KG1 (cell line): Measurements from ENCODE around the gene FAR1.
"Not testable (repeated sequence)": the region's sequence is repeated elsewhere in the genome, so short reads cannot be mapped to it uniquely, and the experiment has no call there.

ENCODE experiments used
- DNase-seq: peaks from one replicate; lab custom pipeline; 2025; lab: John Stamatoyannopoulos, UW

The FAR1 gene

DNA sequence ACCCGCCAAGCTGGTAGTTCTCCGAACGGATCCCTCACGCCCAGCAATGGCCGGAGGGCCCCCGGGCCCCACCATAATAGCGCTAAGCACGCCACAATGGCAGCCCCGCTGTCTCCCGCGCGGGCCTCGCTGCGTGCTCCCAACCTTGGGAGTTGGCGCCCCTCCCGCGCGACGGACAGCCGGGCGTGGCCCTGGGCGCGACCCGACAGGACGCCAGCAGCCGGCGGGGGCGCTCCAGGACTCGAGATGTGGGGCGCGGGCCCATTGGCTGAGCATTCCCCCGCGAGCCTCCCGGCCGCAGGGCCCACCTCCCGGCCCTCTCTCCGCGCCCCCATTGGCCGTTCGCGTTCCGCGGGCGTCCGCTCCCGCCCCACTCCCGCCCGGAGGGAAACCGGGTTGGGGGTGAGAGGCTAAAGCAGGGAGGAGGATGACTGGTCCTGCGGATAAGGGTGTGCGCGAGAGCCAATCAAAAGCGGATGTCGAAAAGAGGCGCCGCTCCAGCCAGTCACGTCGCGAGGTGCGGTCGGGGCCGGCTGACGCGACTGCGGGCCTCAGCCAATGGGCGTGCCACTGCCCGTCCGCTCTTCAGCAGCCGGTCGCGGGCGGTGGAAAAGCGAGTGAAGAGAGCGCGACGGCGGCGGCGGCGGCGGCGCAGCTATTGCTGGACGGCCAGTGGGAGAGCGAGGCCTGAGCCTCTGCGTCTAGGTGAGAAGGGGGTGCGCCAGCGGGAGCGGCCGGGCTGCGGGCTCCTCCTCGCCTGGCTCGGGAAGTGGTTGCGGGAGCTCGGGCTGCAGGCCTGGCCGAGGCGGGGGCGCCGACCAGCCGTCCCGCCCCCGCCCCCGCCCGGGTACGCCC lies at the start of gene FAR1:
Gene FAR1, plus strand, starts transcription at position 567 of the 855 bp plus-strand sequence. CDS start 26,098 bp downstream, outside the sequence.
- peak; percentile 98 for DNase-seq

GRCh38 chr11:13620063-13620462 lies 48.4 kb upstream of the FAR1 start:
- DNase-seq = no peak

GRCh38 chr11:13626818-13627217 lies 41.6 kb upstream of the FAR1 start:
- not testable (repeated sequence) for DNase-seq

GRCh38 chr11:13628634-13629033 lies 39.8 kb upstream of the FAR1 start:
- not testable (repeated sequence) for DNase-seq

DNA sequence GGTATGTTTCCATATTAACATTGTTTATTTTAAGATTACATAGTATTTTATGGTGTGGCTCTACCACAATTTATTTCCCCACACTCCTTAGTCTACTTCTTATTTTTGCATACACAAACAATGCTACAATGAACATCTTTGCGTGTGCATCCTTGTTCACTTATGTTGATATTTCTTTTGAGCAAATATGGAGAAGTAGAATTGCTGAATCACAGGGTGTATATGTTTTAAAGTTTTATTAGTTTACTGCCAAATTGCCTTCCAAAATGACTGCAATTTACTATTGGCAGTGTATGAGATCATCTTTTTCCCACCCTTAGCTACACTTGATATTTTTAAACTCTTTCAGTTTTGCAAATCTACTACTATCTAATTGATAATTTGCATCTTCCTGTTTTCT lies 38.7 kb upstream of the FAR1 start:
- DNase-seq = no peak

DNA sequence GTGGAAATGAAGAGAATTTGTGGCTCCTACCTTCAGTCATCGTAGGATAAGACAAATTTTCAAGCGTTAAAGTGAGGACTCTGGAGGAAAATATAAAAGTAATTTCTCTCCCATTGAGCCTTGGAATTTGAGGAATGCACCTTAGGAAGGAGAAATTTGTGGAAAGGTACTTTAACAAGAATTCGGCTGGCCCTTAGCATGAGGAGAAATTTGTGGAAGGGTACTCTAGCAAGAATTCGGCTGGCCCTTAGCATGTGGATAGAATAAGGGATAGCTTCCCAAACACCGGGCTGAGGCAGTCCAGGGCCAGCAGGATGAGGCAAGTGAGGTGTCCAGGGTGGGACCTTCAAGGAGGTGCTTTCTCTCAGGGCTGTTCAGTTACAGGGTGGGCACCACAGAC lies 33.2 kb upstream of the FAR1 start:
- no peak for DNase-seq

DNA sequence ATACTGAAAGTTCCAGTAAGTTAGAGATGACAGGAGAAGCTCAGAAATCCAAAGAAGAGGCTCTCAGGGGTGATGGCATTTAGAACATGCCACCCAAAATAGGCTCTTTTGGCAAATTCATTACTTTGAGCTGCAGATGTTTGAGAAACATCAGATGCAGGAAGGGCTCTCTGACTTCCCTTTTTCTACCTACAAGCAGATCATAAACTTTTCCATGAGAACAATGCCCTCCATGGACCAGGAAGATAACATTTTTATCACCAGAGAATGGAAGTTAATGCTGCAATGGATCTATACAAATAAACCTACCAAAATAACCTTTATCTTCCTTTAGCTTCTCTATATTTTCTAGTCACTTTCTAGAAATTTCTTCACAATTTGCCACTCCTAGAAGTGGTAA lies 32.7 kb upstream of the FAR1 start:
- no peak for DNase-seq

GRCh38 chr11:13637125-13638069 lies 31.1 kb upstream of the FAR1 start:
- DNase-seq = no peak

DNA sequence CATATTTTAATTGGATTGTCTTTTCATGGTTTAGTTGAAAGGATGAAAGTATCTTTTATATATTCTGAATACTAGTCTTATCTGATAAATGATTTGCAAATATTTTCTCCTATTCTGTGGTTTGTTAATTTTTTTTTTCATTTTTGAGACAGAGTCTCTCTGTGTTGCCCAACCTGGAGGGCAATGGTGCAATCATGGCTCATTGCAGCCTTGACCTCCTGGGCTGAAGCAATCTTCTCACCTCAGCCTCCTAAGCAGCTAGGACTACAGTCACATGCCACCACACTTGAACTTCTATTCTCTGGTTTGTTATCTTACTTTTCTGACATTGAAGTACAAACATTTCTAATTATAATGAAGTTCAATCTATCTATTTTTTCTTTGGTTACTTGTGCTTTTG lies 30.0 kb upstream of the FAR1 start:
- no peak for DNase-seq

DNA sequence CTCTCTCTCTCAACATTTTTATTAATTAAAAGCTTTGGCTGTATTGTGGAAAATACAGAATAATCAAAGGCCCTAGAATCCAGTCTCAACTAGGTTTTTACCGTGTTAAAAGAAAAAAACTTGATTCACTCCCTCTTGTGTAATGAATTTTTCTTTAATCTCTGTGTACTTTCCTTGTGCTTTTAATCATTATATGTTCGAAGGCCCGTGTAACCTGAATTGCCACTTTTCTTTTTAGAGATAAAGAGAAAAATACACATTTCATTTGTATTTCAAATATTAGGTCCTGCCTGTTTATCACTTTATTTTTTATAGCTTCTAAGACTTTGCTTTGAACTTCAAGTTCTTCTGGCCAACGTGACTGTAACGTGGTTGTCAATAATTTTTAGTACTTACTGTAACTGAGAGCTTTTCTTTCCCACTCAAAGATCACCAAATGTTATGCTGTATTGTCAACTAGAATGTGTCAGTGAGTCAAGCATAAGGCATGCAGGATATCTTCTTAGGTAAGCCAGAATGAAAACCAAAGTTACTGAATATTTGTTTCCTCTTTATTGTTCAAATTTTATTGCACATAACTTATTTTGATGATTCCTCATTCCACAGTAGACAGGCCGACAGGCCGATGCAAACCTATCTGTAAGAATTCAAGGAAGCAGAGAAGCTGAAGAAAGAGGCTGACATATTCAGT lies 23.3 kb upstream of the FAR1 start:
- DNase-seq = no peak

- DNase-seq = no peak
These were observed 21.1 kb upstream of the FAR1 start for GRCh38 chr11:13647391-13647790.

- DNase-seq = no peak
These were observed 18.8 kb upstream of the FAR1 start for GRCh38 chr11:13649619-13650018.

DNA sequence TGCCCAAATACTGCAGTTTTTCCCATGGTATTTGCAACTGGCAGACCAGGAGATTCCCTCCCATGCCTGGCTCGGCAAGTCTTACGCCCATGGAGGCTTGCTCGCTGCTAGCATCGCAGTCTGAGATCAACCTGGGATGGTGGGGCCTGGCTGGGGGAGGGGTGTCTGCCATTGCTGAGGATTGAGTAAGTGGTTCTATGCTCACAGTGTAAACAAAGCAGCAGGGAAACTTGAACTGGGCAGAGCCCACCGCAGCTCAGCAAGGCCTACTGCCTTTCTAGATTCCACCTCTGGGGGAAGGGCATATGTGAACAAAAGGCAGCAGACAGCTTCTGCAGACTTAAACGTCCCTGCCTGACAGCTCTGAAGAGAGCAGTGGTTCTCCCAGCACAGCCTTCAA lies 17.0 kb upstream of the FAR1 start:
- DNase-seq = not testable (repeated sequence)

DNA sequence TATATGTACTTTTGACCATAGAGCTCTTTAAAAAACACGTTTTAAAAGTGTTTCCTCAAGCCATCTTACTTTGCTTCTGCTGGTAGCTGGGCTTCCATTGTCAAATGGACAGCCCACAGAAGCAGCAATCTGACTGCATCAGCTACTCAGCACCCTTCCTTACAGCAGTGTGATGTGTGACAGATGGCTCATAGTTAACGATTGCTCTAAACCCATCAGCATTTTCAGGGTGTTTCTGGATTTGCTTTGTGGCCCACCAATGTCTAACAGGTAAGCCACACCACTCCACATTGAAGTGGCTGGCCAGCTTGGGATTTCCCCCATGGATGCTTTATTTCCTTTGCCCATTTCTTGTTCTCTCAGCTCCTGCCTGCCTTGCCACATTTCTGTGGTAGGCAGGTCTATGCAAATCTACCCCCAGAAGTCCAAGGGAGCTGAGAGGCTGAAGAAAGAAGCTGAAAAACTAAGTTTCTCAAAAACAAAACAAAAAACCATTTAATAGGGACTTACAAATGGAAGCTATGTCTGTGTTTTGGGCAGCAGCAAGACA lies 7.3 kb upstream of the FAR1 start:
- DNase-seq = no peak

- no peak for DNase-seq
These were observed 4.8 kb upstream of the FAR1 start for GRCh38 chr11:13663631-13664071.

DNA sequence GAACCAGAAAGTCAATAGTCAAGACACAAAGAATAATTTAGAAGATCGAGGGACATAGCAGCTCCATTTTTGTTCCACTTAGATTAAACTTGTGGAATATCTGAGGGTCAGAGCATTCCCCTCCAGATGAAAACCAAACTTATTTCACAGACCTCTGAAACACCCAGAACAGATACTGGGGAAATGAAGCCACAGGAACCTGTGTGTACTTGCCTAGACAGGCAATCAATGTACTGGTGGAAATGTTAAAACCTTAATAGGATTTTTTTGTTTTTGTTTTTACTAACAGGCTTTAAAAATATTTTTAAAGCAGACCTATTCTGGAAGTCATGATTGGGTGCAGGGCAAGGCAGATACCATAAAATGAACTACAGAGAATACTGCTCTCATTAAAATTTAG lies 4.1 kb upstream of the FAR1 start:
- DNase-seq = no peak

DNA sequence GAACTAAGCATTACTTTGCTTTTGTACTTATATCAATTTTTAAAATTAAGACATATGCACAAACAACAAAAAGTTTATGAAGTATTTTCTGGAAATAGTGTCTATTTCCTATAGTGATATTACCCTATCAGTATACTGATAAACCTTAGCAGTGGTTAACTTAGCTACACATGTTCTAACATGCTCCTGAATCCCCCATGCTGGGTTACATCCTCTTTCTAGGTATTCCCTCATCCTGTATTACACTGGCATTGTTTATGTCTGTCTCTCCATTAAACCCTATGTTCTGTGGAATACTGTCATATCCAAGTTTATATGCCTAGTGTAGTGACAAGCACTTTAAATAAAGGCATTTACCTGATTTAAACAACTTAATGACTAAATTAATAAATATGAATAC lies 1.8 kb upstream of the FAR1 start:
- no peak for DNase-seq

GRCh38 chr11:13667245-13667644 lies 1.2 kb upstream of the FAR1 start:
- no peak for DNase-seq

DNA sequence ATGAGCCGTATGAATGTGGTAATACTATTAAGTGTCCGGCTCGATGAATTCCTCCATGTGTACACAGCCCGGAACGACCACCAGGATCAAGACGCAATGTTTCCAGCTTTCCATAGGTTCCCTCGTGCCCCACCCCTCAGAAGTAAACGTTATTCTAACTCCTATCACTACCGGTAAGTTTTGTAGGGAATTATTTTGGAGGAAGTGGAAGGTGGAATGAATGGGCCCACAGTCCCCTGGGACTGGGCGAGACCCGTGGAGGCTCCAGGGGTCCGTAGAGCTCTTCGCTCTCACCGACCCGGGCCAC lies 720 bp upstream of the FAR1 start:
- no peak for DNase-seq

- no peak for DNase-seq
These were observed 571 bp downstream of the FAR1 start for GRCh38 chr11:13668957-13669521.

DNA sequence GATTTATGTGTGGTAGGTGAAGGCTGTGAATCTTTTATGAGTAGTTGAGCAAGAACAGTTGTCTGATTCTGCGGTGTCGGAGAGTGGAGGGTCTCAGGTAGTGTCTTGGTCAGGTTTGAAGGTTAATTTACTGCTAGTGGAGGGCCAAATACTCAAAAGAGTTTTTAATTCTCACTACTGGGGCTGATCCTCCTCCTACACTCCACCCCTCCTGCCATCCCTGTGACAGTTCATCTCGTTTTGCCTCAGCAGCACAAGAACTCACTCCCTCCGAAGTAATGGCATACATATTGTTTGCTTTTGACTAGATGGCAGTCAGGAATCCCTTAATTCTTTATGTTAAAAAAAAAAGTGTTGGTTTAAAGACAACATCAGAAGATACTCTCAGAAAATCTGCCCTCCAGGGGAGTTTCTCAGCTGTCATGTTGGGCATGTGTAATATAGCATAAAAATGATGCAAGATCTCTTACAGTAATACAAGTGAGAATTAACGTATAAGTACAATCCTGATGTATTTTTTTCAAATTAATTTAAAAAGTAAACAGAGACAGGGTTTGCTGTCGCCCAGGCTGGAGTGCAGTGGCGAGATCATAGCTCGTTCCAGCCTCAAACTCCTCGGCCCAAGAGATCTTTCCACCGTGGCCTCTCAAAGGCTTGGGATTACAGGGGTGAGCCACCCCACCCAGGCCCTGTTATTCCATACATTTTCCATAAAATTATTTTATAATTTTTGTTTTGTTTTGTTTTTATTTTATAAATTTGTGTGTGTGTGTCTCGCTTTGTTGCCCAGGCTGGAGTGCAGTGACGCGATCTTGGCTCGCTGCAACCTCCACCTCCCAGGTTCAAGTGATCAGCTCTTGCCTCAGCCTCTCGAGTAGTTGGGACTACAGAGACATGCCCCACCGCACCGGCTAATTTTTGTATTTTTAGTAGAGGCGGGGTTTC lies 1.3 kb downstream of the FAR1 start:
- no peak for DNase-seq
